Endothelial cell of umbilical vein (primary cell): ENCODE data around the gene RIMBP2. TPM values are rescaled to one million over a fixed set of nuclear protein-coding genes. Genes with fewer than 3 reads are reported as not detected.

Experiments
- BruUV-seq: library from RNA; stranded (reverse); fragments of 400-500 nt; replicated peaks from 2 replicates; lab custom pipeline; 2021; lab: Mats Ljungman, UMichigan
- CTCF ChIA-PET: fragments of 300-600, 350-600 bp; sonication (Branson Sonifier 250); formaldehyde crosslinking; loops from one replicate; lab custom pipeline; 2021; ENCODE audit warnings: antibody characterized with exemption, inconsistent platforms; lab: Charles Lee
- POLR2A ChIA-PET: fragments of 300-600, 350-600 bp; sonication (Branson Sonifier 250); formaldehyde crosslinking; loops from one replicate; lab custom pipeline; 2021; ENCODE audit warnings: antibody characterized with exemption, inconsistent platforms; lab: Charles Lee
- DNase-seq: peaks from one replicate; pipeline ENCODE4 v3.0.0-alpha.2; 2011; ENCODE audit warnings: low read depth, low spot score
- FAIRE-seq: peaks from 2 replicates; lab custom pipeline; 2011; peaks lifted over from hg19 to GRCh38; lab: Jason Lieb, UNC
- H2AFZ ChIP-seq: 2 replicates; pipeline ENCODE4 v1.6.0; 2012; ENCODE audit warnings: low read depth, low read length, control low read depth, inconsistent platforms
- H3K27ac ChIP-seq: 2 replicates; pipeline ENCODE4 v1.5.1; 2011; ENCODE audit warnings: low read depth, mild to moderate bottlenecking, control low read depth, low read length, moderate library complexity; ENCODE audit not compliant: insufficient read depth
- H3K27me3 ChIP-seq, 2 experiments: 2 replicates each; pipeline versions ENCODE4 v1.6.0 to v1.6.1; 2011; ENCODE audit warnings: low read length in 2 of 2, mixed read lengths in 1 of 2; ENCODE audit not compliant: control insufficient read depth in 2 of 2, insufficient read depth in 2 of 2
- H3K36me3 ChIP-seq, 2 experiments: 2 replicates in 1 of 2; 3 replicates in 1 of 2; pipeline ENCODE4 v1.5.1; 2011; ENCODE audit warnings: low read length in 2 of 2, mild to moderate bottlenecking in 1 of 2, moderate library complexity in 1 of 2; ENCODE audit not compliant: control insufficient read depth in 2 of 2, insufficient read depth in 2 of 2; ENCODE audit errors: extremely low read depth in 1 of 2
- H3K4me1 ChIP-seq: 3 replicates; pipeline ENCODE4 v1.5.1; 2011; ENCODE audit warnings: mild to moderate bottlenecking, low read length; ENCODE audit not compliant: control insufficient read depth, insufficient read depth; ENCODE audit errors: extremely low read depth
- H3K4me2 ChIP-seq: 2 replicates; pipeline ENCODE4 v1.6.1; 2011; ENCODE audit warnings: low read length, control low read depth, mixed read lengths; ENCODE audit not compliant: insufficient read depth
- H3K4me3 ChIP-seq, 3 experiments: fragments of 200-600 bp in 1 of 3; sonication (generic), shearing (Covaris generic) in 1 of 3; replicated peaks in 1 of 3; 2 replicates each; pipeline ENCODE4 v1.5.1; 2011 to 2016; ENCODE audit warnings: control low read depth in 3 of 3, low read length in 3 of 3, mild to moderate bottlenecking in 2 of 3, inconsistent platforms in 1 of 3, low read depth in 1 of 3, moderate library complexity in 1 of 3; ENCODE audit not compliant: insufficient read depth in 1 of 3
- H3K79me2 ChIP-seq: 2 replicates; pipeline ENCODE4 v1.6.0; 2012; ENCODE audit warnings: low read length, inconsistent platforms; ENCODE audit not compliant: control insufficient read depth, insufficient read depth
- H3K9ac ChIP-seq: replicated peaks from 2 replicates; pipeline ENCODE3; 2011; ENCODE audit warnings: low read length, control low read depth; ENCODE audit not compliant: insufficient read depth; ENCODE audit errors: extremely low read depth
- H3K9me1 ChIP-seq: replicated peaks from 3 replicates; pipeline ENCODE4 v1.6.0; 2011; ENCODE audit warnings: mild to moderate bottlenecking, low read length; ENCODE audit not compliant: control insufficient read depth, insufficient read depth; ENCODE audit errors: extremely low read depth
- H3K9me3 ChIP-seq: replicated peaks from 2 replicates; pipeline ENCODE4 v1.5.1; 2012; ENCODE audit warnings: low read length, inconsistent platforms; ENCODE audit not compliant: control insufficient read depth, insufficient read depth
- H4K20me1 ChIP-seq: replicated peaks from 2 replicates; pipeline ENCODE3; 2011; ENCODE audit warnings: mild to moderate bottlenecking, low read length; ENCODE audit not compliant: control insufficient read depth, insufficient read depth; ENCODE audit errors: extremely low read depth
- CTCF ChIP-seq, 2 donors: IDR thresholded peaks; 1 replicate in 1 of 2; 2 replicates in 1 of 2; pipeline ENCODE4 v1.5.1; 2011; ENCODE audit warnings: low read length in 2 of 2, mild to moderate bottlenecking in 2 of 2, moderate library complexity in 2 of 2, control low read depth in 1 of 2, inconsistent platforms in 1 of 2, low read depth in 1 of 2; ENCODE audit not compliant: insufficient read depth in 1 of 2; ENCODE audit errors: extremely low read depth in 1 of 2
- EZH2 ChIP-seq: IDR thresholded peaks from 2 replicates; pipeline ENCODE4 v1.6.1; 2012; ENCODE audit warnings: borderline replicate concordance, low read depth, mild to moderate bottlenecking, moderate library complexity, low read length, inconsistent platforms; ENCODE audit not compliant: severe bottlenecking
- FOS ChIP-seq: IDR thresholded peaks from 2 replicates; pipeline ENCODE4 v1.6.1; 2011; ENCODE audit warnings: mild to moderate bottlenecking, low read length, moderate library complexity, borderline replicate concordance; ENCODE audit not compliant: insufficient read depth
- GATA2 ChIP-seq: IDR thresholded peaks from 2 replicates; pipeline ENCODE4 v1.7.0; 2011; ENCODE audit warnings: low read depth, mild to moderate bottlenecking, moderate library complexity, mixed read lengths, low read length; ENCODE audit not compliant: insufficient read length, insufficient read depth
- JUN ChIP-seq: IDR thresholded peaks from 2 replicates; pipeline ENCODE4 v1.6.1; 2011; ENCODE audit warnings: borderline replicate concordance, low read depth; ENCODE audit not compliant: insufficient read length, insufficient read depth
- MAX ChIP-seq: IDR thresholded peaks from 2 replicates; pipeline ENCODE4 v1.6.1; 2011; ENCODE audit not compliant: insufficient read depth, insufficient read length
- MYC ChIP-seq: IDR thresholded peaks from one replicate; pipeline ENCODE4 v1.6.1; 2011; ENCODE audit warnings: mild to moderate bottlenecking, low read depth, low read length
- POLR2A ChIP-seq: IDR thresholded peaks from 2 replicates; pipeline ENCODE4 v1.6.1; 2012; ENCODE audit warnings: low read depth, mild to moderate bottlenecking, control low read depth, low read length
- POLR2AphosphoS5 ChIP-seq: IDR thresholded peaks from 2 replicates; pipeline ENCODE4 v1.6.1; 2012; ENCODE audit warnings: low read depth, mild to moderate bottlenecking, control low read depth, low read length, moderate library complexity; ENCODE audit not compliant: insufficient read depth
- dilution Hi-C: fragments of 300-500 bp; cut with MboI; formaldehyde crosslinking; loops from one replicate; pipeline ENCODE4 v1.15.0; 2019; ENCODE audit warnings: low sequenced_read_pairs; ENCODE audit not compliant: extremely low pct_ligation_motif_present
- intact Hi-C: fragments of 100-400 bp; cut with micrococcal nuclease; formaldehyde crosslinking; loops from one replicate; pipeline ENCODE4 v1.10.0; 2022
- polyA plus RNA-seq, 4 experiments: library from polyadenylated mRNA; depleted of rRNA in 3 of 4; stranded (reverse) in 3 of 4; unstranded in 1 of 4; fragments of >200 nt; gene quantifications; 2 replicates each; pipeline versions ENCODE4 v1.2.1 to v1.2.3, GENCODE V29; 2011 to 2012; ENCODE audit warnings: missing spikeins in 1 of 4
- total RNA-seq: library from RNA; stranded (reverse); gene quantifications from 2 replicates; pipeline ENCODE4 v1.2.3, GENCODE V29; 2021

Gene RIMBP2
- total and polyA plus RNA-seq, 2 donors (not counting 3 experiments of a cell fraction or from before 2014, with no cell fraction given), result 0.04 TPM; not detected in 1

GRCh38 chr12:130495156-130495555 lies 220.9 kb downstream of the RIMBP2 start:
- no peak for DNase-seq
- H3K4me2 ChIP-seq, result no peak overlapping the region
- no peaks in the 10 kb centered on the region for H3K36me3 ChIP-seq
- BruUV-seq, result no TSS peak
- intact Hi-C loops (no loop called here), dilution Hi-C loops (no loop called here)
- H2AFZ ChIP-seq, result no peak overlapping the region
- H3K79me2 ChIP-seq, result no peaks in the 10 kb centered on the region
- no peaks in the 10 kb centered on the region for H3K27me3 ChIP-seq
- FAIRE-seq, result no peak
- H3K27ac ChIP-seq, result no peak overlapping the region
- H3K9me1 ChIP-seq, result no peaks in the 10 kb centered on the region
- H3K4me1 ChIP-seq, result no peaks in the 10 kb centered on the region
- CTCF ChIA-PET, result no interaction called here
- H3K9me3 ChIP-seq, result peaks cover 2% of the 10 kb centered on the region
- H4K20me1 ChIP-seq, result no peaks in the 10 kb centered on the region
- POLR2A ChIA-PET, result no interaction called here
- no peak overlapping the region for H3K9ac ChIP-seq
- TF ChIP-seq CTCF (IDR thresholded peaks at IDR 0.05; ENCODE audit: extremely low read depth in 1 of 2, insufficient read depth in 1 of 2, low read depth in 1 of 2, low read length in 2 of 2), result no peak
- no peak for TF ChIP-seq GATA2
- TF ChIP-seq JUN, result no peak
- no peak for TF ChIP-seq POLR2AphosphoS5
- TF ChIP-seq MYC, result no peak
- TF ChIP-seq POLR2A, result no peak
- TF ChIP-seq EZH2, result no peak
- TF ChIP-seq FOS, result no peak
- TF ChIP-seq MAX, result no peak
- H3K4me3 ChIP-seq, result no peak overlapping the region
